ENCODE results near the gene FMNL1.
A peak's percentile ranks its signal among the peaks of the same experiment; 100 is the strongest.

Gene FMNL1

GRCh38 chr17:45236282-45236606, 14.6 kb downstream of the FMNL1 start:
- no peak for TF ChIP-seq CTCF (IDR thresholded peaks at IDR 0.05; ENCODE audit: poor library complexity, severe bottlenecking)
- H3K36me3 ChIP-seq (ENCODE audit: low read depth), result no peaks in the 10 kb centered on the region; the same call in 1 of the 2 replicates
- H3K4me3 ChIP-seq (ENCODE audit: severe bottlenecking), result no peak overlapping the region
- DNase-seq (ENCODE audit: low spot score) (no peak), ATAC-seq (ENCODE audit: low read depth) (no peak)
- H3K27ac ChIP-seq (ENCODE audit: poor library complexity, severe bottlenecking), result no peak overlapping the region
- H3K27me3 ChIP-seq (ENCODE audit: insufficient read depth, poor library complexity, severe bottlenecking), result no peaks in the 10 kb centered on the region
- no peaks in the 10 kb centered on the region for H3K9me3 ChIP-seq (ENCODE audit: severe bottlenecking)
- no peaks in the 10 kb centered on the region for H3K4me1 ChIP-seq (ENCODE audit: insufficient read depth, poor library complexity, severe bottlenecking)

- no peak for ATAC-seq (ENCODE audit: low read depth)
- H3K4me3 ChIP-seq (ENCODE audit: severe bottlenecking), result no peak overlapping the region
- no peaks in the 10 kb centered on the region for H3K4me1 ChIP-seq (ENCODE audit: insufficient read depth, poor library complexity, severe bottlenecking)
- no peak overlapping the region for H3K27ac ChIP-seq (ENCODE audit: poor library complexity, severe bottlenecking)
- no peaks in the 10 kb centered on the region; the same call in 1 of the 2 replicates for H3K36me3 ChIP-seq (ENCODE audit: low read depth)
- no peaks in the 10 kb centered on the region for H3K27me3 ChIP-seq (ENCODE audit: insufficient read depth, poor library complexity, severe bottlenecking)
- no peak for DNase-seq (ENCODE audit: low spot score)
- no peaks in the 10 kb centered on the region for H3K9me3 ChIP-seq (ENCODE audit: severe bottlenecking)
- TF ChIP-seq CTCF (IDR thresholded peaks at IDR 0.05; ENCODE audit: poor library complexity, severe bottlenecking), result no peak
These were observed 16.0 kb downstream of the FMNL1 start for GRCh38 chr17:45237686-45238085.

- no peaks in the 10 kb centered on the region for H3K27me3 ChIP-seq (ENCODE audit: insufficient read depth, poor library complexity, severe bottlenecking)
These were observed 16.6 kb downstream of the FMNL1 start for GRCh38 chr17:45238155-45238774.

GRCh38 chr17:45240905-45241327, 19.2 kb downstream of the FMNL1 start:
- Histone ChIP-seq H3K27ac (ENCODE audit: poor library complexity, severe bottlenecking) (no peak overlapping the region), H3K4me3 (ENCODE audit: severe bottlenecking) (no peak overlapping the region), H3K4me1 (ENCODE audit: insufficient read depth, poor library complexity, severe bottlenecking) (no peaks in the 10 kb centered on the region), H3K27me3 (ENCODE audit: insufficient read depth, poor library complexity, severe bottlenecking) (no peaks in the 10 kb centered on the region), H3K9me3 (ENCODE audit: severe bottlenecking) (no peaks in the 10 kb centered on the region), H3K36me3 (ENCODE audit: low read depth) (no peaks in the 10 kb centered on the region; the same call in 1 of the 2 replicates)
- DNase-seq (ENCODE audit: low spot score) (peak; percentile 64), ATAC-seq (ENCODE audit: low read depth) (no peak)
- TF ChIP-seq CTCF (IDR thresholded peaks at IDR 0.05; ENCODE audit: poor library complexity, severe bottlenecking), result no peak

More at GRCh38 chr17:45238155-45238774, 16.6 kb downstream of the FMNL1 start:
- DNase-seq (ENCODE audit: low spot score) (no peak), ATAC-seq (ENCODE audit: low read depth) (no peak)
- no peak overlapping the region for H3K27ac ChIP-seq (ENCODE audit: poor library complexity, severe bottlenecking)
- no peak overlapping the region for H3K4me3 ChIP-seq (ENCODE audit: severe bottlenecking)
- TF ChIP-seq CTCF (IDR thresholded peaks at IDR 0.05; ENCODE audit: poor library complexity, severe bottlenecking), result no peak
- no peaks in the 10 kb centered on the region; the same call in 1 of the 2 replicates for H3K36me3 ChIP-seq (ENCODE audit: low read depth)
- no peaks in the 10 kb centered on the region for H3K9me3 ChIP-seq (ENCODE audit: severe bottlenecking)
- no peaks in the 10 kb centered on the region for H3K4me1 ChIP-seq (ENCODE audit: insufficient read depth, poor library complexity, severe bottlenecking)

- Histone ChIP-seq H3K27ac (ENCODE audit: poor library complexity, severe bottlenecking) (no peak overlapping the region), H3K27me3 (ENCODE audit: insufficient read depth, poor library complexity, severe bottlenecking) (no peaks in the 10 kb centered on the region), H3K36me3 (ENCODE audit: low read depth) (no peaks in the 10 kb centered on the region; the same call in 1 of the 2 replicates), H3K4me1 (ENCODE audit: insufficient read depth, poor library complexity, severe bottlenecking) (no peaks in the 10 kb centered on the region), H3K9me3 (ENCODE audit: severe bottlenecking) (no peaks in the 10 kb centered on the region), H3K4me3 (ENCODE audit: severe bottlenecking) (no peak overlapping the region)
- DNase-seq (ENCODE audit: low spot score) (peak; percentile 69), ATAC-seq (ENCODE audit: low read depth) (no peak)
- TF ChIP-seq CTCF (IDR thresholded peaks at IDR 0.05; ENCODE audit: poor library complexity, severe bottlenecking), result no peak
These were observed 19.8 kb downstream of the FMNL1 start for GRCh38 chr17:45241328-45242028.

Measured in RWPE2 (cell line).